ENCODE measurements around the gene GPR62. TPM values are rescaled to one million over a fixed set of nuclear protein-coding genes. Genes with fewer than 3 reads are reported as not detected.

Gene GPR62
- total RNA-seq, 1 donor from 2014 or later, result not detected

GRCh38 chr3:51966486-51966885 lies 11.3 kb downstream of the GPR62 start:
- Mint-ChIP-seq H3K9me3 (ENCODE audit: unreplicated experiment) (no peaks in the 10 kb centered on the region), H3K36me3 (ENCODE audit: unreplicated experiment) (no peaks in the 10 kb centered on the region), H3K4me3 (ENCODE audit: unreplicated experiment) (peak overlapping the region; percentile 78), H3K27me3 (ENCODE audit: unreplicated experiment) (no peaks in the 10 kb centered on the region), H3K4me1 (ENCODE audit: unreplicated experiment) (peaks cover 30% of the 10 kb centered on the region), H3K27ac (ENCODE audit: unreplicated experiment) (peak overlapping the region; percentile 63)
- no peak for DNase-seq (ENCODE audit: extremely low spot score, unreplicated experiment)
- TF ChIP-seq CTCF (IDR thresholded peaks at IDR 0.05), result no peak

- H3K4me3 Mint-ChIP-seq (ENCODE audit: unreplicated experiment), result peak overlapping the region; percentile 78
- H3K4me1 Mint-ChIP-seq (ENCODE audit: unreplicated experiment), result peaks cover 30% of the 10 kb centered on the region
- peak overlapping the region; percentile 63 for H3K27ac Mint-ChIP-seq (ENCODE audit: unreplicated experiment)
- H3K27me3 Mint-ChIP-seq (ENCODE audit: unreplicated experiment), result no peaks in the 10 kb centered on the region
- no peaks in the 10 kb centered on the region for H3K9me3 Mint-ChIP-seq (ENCODE audit: unreplicated experiment)
- no peaks in the 10 kb centered on the region for H3K36me3 Mint-ChIP-seq (ENCODE audit: unreplicated experiment)
- no peak for DNase-seq (ENCODE audit: extremely low spot score, unreplicated experiment)
- TF ChIP-seq CTCF (IDR thresholded peaks at IDR 0.05), result no peak
Observed at GRCh38 chr3:51966922-51967383, 11.8 kb downstream of the GPR62 start.

GRCh38 chr3:51967384-51968169 lies 12.4 kb downstream of the GPR62 start, which contains the start of gene PCBP4:
Gene PCBP4, minus strand, starts transcription at chr3:51967454. Its CDS starts 6,214 bp downstream, at chr3:51961240.
- peaks cover 30% of the 10 kb centered on the region for H3K4me1 Mint-ChIP-seq (ENCODE audit: unreplicated experiment)
- H3K9me3 Mint-ChIP-seq (ENCODE audit: unreplicated experiment), result no peaks in the 10 kb centered on the region
- H3K4me3 Mint-ChIP-seq (ENCODE audit: unreplicated experiment), result peak within 1 kb of the TSS; percentile 86
- H3K36me3 Mint-ChIP-seq (ENCODE audit: unreplicated experiment), result no peaks in the 10 kb centered on the region
- no peak for TF ChIP-seq CTCF (IDR thresholded peaks at IDR 0.05)
- DNase-seq (ENCODE audit: extremely low spot score, unreplicated experiment), result no peak
- no peaks in the 10 kb centered on the region for H3K27me3 Mint-ChIP-seq (ENCODE audit: unreplicated experiment)
- peak within 1 kb of the TSS; percentile 63 for H3K27ac Mint-ChIP-seq (ENCODE audit: unreplicated experiment)

GRCh38 chr3:51968170-51968775 lies 13.1 kb downstream of the GPR62 start:
- Mint-ChIP-seq H3K4me3 (ENCODE audit: unreplicated experiment) (peak overlapping the region; percentile 86), H3K36me3 (ENCODE audit: unreplicated experiment) (no peaks in the 10 kb centered on the region), H3K9me3 (ENCODE audit: unreplicated experiment) (no peaks in the 10 kb centered on the region), H3K27ac (ENCODE audit: unreplicated experiment) (no peak overlapping the region), H3K27me3 (ENCODE audit: unreplicated experiment) (no peaks in the 10 kb centered on the region), H3K4me1 (ENCODE audit: unreplicated experiment) (peaks cover 30% of the 10 kb centered on the region)
- TF ChIP-seq CTCF (IDR thresholded peaks at IDR 0.05), result no peak
- DNase-seq (ENCODE audit: extremely low spot score, unreplicated experiment), result no peak
